K562 (cell line): Measurements from ENCODE around the gene COL4A1. TPM values are rescaled to one million over a fixed set of nuclear protein-coding genes. Genes with fewer than 3 reads are reported as not detected.

ENCODE experiments used
- ATAC-seq: fragments of 200-7000 bp; cut with Tn5 transposase; 3 replicates; pipeline ENCODE4 v1.9.1; 2020; ENCODE audit warnings: moderate library complexity
- BruUV-seq: library from RNA; stranded (reverse); fragments of 400-500 nt; replicated peaks from 2 replicates; lab custom pipeline; 2021; lab: Mats Ljungman, UMichigan
- CTCF ChIA-PET: fragments of 300-600 bp; formaldehyde crosslinking; extraction: SDS; loops from one replicate; lab custom pipeline; 2021; ENCODE audit warnings: low intra/inter-chr PET ratio; lab: Yijun Ruan, JAX
- POLR2A ChIA-PET: fragments of 300-600, 350-650 bp; sonication (Branson Sonifier 250); formaldehyde crosslinking; extraction: SDS; loops from one replicate; lab custom pipeline; 2021; ENCODE audit warnings: antibody characterized with exemption, inconsistent platforms; lab: Yijun Ruan, JAX
- DNase-seq, 4 experiments: peaks; one replicate each; pipeline versions ENCODE4 v3.0.0 to v3.0.0-alpha.2; 2011 to 2018; ENCODE audit warnings: low spot score in 3 of 4, mixed read lengths in 3 of 4; ENCODE audit errors: extremely low read depth in 1 of 4
- FAIRE-seq: peaks from 2 replicates; lab custom pipeline; 2011; peaks lifted over from hg19 to GRCh38; lab: Jason Lieb, UNC
- H2AFZ ChIP-seq: 2 replicates; pipeline ENCODE4 v1.6.0; 2011; ENCODE audit warnings: low read depth, low read length, control low read depth, inconsistent platforms
- H3K27ac ChIP-seq: fragments of 200-600 bp; 3 replicates; pipeline ENCODE4 v1.8.0; 2011; ENCODE audit warnings: low read depth, mild to moderate bottlenecking, control low read depth, inconsistent platforms, low read length, moderate library complexity, mixed read lengths; ENCODE audit errors: extremely low read depth
- H3K27me3 ChIP-seq, 2 experiments: fragments of 300-600 bp in 1 of 2; 2 replicates in 1 of 2; 3 replicates in 1 of 2; pipeline versions ENCODE4 v1.6.0 to v1.8.0; 2011; ENCODE audit warnings: inconsistent platforms in 2 of 2, low read length in 2 of 2, mild to moderate bottlenecking in 1 of 2, mixed read lengths in 1 of 2, moderate library complexity in 1 of 2; ENCODE audit not compliant: control insufficient read depth in 2 of 2, insufficient read depth in 2 of 2
- H3K36me3 ChIP-seq: fragments of 300-600 bp; 3 replicates; pipeline ENCODE4 v1.8.0; 2011; ENCODE audit warnings: mild to moderate bottlenecking, low read length, inconsistent platforms; ENCODE audit not compliant: control insufficient read depth, insufficient read depth
- H3K4me1 ChIP-seq, 2 experiments: fragments of 200-600 bp in 1 of 2; replicated peaks in 1 of 2; 2 replicates in 1 of 2; 3 replicates in 1 of 2; pipeline versions ENCODE4 v1.5.1 to v1.8.0; 2011; ENCODE audit warnings: inconsistent platforms in 2 of 2, low read length in 2 of 2, mild to moderate bottlenecking in 1 of 2, mixed read lengths in 1 of 2, moderate library complexity in 1 of 2; ENCODE audit not compliant: control insufficient read depth in 2 of 2, insufficient read depth in 2 of 2
- H3K4me2 ChIP-seq: 2 replicates; pipeline ENCODE4 v1.6.1; 2011; ENCODE audit warnings: low read length, control low read depth, inconsistent platforms, mixed read lengths; ENCODE audit not compliant: insufficient read depth
- H3K4me3 ChIP-seq: fragments of 200-600 bp; sonication (generic), shearing (Covaris generic); 2 replicates; pipeline ENCODE4 v1.5.1; 2016; ENCODE audit warnings: control low read depth, inconsistent platforms
- H3K79me2 ChIP-seq: fragments of 200-600 bp; 3 replicates; pipeline ENCODE4 v1.8.0; 2011; ENCODE audit warnings: low read length, inconsistent platforms; ENCODE audit not compliant: control insufficient read depth, insufficient read depth
- H3K9ac ChIP-seq, 2 experiments: 2 replicates each; pipeline versions ENCODE4 v1.6.0 to v1.6.1; 2011; ENCODE audit warnings: low read depth in 2 of 2, low read length in 2 of 2, control low read depth in 1 of 2, inconsistent platforms in 1 of 2, mild to moderate bottlenecking in 1 of 2, mixed read lengths in 1 of 2; ENCODE audit not compliant: insufficient read depth in 1 of 2
- H3K9me1 ChIP-seq: one replicate; pipeline ENCODE4 v1.6.0; 2011; ENCODE audit warnings: inconsistent platforms, mild to moderate bottlenecking, low read length, moderate library complexity; ENCODE audit not compliant: control insufficient read depth, insufficient read depth
- H3K9me3 ChIP-seq: replicated peaks from 2 replicates; pipeline ENCODE4 v1.5.1; 2011; ENCODE audit warnings: low read depth, low read length, inconsistent platforms; ENCODE audit not compliant: control insufficient read depth, insufficient read depth
- H4K20me1 ChIP-seq: replicated peaks from 2 replicates; pipeline ENCODE4 v1.6.1; 2011; ENCODE audit warnings: low read length, inconsistent platforms, mixed read lengths; ENCODE audit not compliant: control insufficient read depth, insufficient read depth
- SMAD3 ChIP-seq: fragments of 450-650 bp; formaldehyde crosslinking; conservative IDR thresholded peaks from 2 replicates; pipeline ENCODE4 v1.4.0; 2020; ENCODE audit warnings: mild to moderate bottlenecking
- TBP ChIP-seq: optimal IDR thresholded peaks from 2 replicates; pipeline ENCODE3; 2011; ENCODE audit warnings: low read depth, low read length, improper control_type of control experiment
- ZNF23 ChIP-seq: fragments of 250-450 bp; sonication (Bioruptor Pico); IDR thresholded peaks from 2 replicates; pipeline ENCODE4 v1.4.0; 2020; ENCODE audit warnings: mild to moderate bottlenecking
- WGBS: fragments of 100-300 bp; shearing (Covaris generic); methylation state at CpG from one replicate; pipeline ENCODE4 v1.1.6; 2016; ENCODE audit warnings: low coverage, mixed read lengths; ENCODE audit not compliant: insufficient coverage; ENCODE audit errors: missing lambda C conversion rate; 5-methylcytosine and 5-hydroxymethylcytosine counted together
- in situ Hi-C: fragments of 300-500 bp; cut with MboI; formaldehyde crosslinking; loops from 4 replicates; pipeline ENCODE4 v1.15.0; 2018; ENCODE audit warnings: inconsistent platforms, mixed read lengths
- intact Hi-C: fragments of 100-400 bp; cut with micrococcal nuclease; formaldehyde crosslinking; loops from 2 replicates; pipeline ENCODE4 v1.14.2; 2022
- polyA plus RNA-seq, 8 experiments: library from polyadenylated mRNA; depleted of rRNA in 4 of 8; stranded (reverse) in 5 of 8; unstranded in 3 of 8; fragments of >200 nt; fragmentation: Nextera tagmentation in 2 of 8; fragmentation: Illumina TruSeq in 1 of 8; extraction: Ambion mirVana in 2 of 8; extraction: Trizol in 1 of 8; gene quantifications; 2 replicates each; pipeline versions ENCODE4 v1.2.1 to v1.2.3, GENCODE V29; 2011 to 2014; ENCODE audit warnings: inconsistent platforms in 1 of 8, missing spikeins in 1 of 8
- total RNA-seq, 7 experiments: library from RNA; depleted of rRNA in 6 of 7; stranded (reverse); fragments of >200 nt in 6 of 7; fragmentation: Illumina TruSeq in 2 of 7; extraction: Trizol in 2 of 7; gene quantifications; 2 replicates each; pipeline versions ENCODE4 v1.2.1 to v1.2.3, GENCODE V29; 2011 to 2021; ENCODE audit warnings: low replicate concordance in 1 of 7
- TF ChIP-seq, protein P1 (sequence below): sonication (generic); formaldehyde crosslinking; IDR thresholded peaks from 2 replicates; pipeline ENCODE4 v1.8.0; 2023; ENCODE audit warnings: missing genetic modification reagents, mild to moderate bottlenecking, borderline replicate concordance

COL4A1 gene
- total and polyA plus RNA-seq, 9 of the 15 experiments (the other 6 are each of a cell fraction or from before 2014, with no cell fraction given), result 0.35 TPM; not detected in 8

DNA sequence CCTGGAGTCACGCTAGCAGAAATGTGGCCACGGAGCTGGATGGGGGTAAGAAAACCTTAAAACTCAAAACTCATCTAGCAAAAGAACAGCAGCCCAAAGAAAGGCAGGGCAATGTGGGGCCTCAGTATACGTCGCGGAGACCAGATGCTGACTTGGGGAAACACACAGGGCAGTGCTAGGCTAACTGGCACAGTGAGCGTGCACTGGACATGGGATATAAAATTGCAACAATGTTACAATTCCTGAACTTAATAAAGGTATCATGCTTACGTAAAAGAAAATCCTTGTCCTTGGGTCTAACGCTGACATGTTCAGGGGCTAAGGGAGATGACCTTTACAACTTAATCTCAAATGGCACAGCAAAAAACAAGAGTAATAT is 40.5 kb downstream of the COL4A1 start (continued):
- TF ChIP-seq, protein P1, sequence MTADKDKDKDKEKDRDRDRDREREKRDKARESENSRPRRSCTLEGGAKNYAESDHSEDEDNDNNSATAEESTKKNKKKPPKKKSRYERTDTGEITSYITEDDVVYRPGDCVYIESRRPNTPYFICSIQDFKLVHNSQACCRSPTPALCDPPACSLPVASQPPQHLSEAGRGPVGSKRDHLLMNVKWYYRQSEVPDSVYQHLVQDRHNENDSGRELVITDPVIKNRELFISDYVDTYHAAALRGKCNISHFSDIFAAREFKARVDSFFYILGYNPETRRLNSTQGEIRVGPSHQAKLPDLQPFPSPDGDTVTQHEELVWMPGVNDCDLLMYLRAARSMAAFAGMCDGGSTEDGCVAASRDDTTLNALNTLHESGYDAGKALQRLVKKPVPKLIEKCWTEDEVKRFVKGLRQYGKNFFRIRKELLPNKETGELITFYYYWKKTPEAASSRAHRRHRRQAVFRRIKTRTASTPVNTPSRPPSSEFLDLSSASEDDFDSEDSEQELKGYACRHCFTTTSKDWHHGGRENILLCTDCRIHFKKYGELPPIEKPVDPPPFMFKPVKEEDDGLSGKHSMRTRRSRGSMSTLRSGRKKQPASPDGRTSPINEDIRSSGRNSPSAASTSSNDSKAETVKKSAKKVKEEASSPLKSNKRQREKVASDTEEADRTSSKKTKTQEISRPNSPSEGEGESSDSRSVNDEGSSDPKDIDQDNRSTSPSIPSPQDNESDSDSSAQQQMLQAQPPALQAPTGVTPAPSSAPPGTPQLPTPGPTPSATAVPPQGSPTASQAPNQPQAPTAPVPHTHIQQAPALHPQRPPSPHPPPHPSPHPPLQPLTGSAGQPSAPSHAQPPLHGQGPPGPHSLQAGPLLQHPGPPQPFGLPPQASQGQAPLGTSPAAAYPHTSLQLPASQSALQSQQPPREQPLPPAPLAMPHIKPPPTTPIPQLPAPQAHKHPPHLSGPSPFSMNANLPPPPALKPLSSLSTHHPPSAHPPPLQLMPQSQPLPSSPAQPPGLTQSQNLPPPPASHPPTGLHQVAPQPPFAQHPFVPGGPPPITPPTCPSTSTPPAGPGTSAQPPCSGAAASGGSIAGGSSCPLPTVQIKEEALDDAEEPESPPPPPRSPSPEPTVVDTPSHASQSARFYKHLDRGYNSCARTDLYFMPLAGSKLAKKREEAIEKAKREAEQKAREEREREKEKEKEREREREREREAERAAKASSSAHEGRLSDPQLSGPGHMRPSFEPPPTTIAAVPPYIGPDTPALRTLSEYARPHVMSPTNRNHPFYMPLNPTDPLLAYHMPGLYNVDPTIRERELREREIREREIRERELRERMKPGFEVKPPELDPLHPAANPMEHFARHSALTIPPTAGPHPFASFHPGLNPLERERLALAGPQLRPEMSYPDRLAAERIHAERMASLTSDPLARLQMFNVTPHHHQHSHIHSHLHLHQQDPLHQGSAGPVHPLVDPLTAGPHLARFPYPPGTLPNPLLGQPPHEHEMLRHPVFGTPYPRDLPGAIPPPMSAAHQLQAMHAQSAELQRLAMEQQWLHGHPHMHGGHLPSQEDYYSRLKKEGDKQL (CRISPR knock-in tag), result no peak

DNA sequence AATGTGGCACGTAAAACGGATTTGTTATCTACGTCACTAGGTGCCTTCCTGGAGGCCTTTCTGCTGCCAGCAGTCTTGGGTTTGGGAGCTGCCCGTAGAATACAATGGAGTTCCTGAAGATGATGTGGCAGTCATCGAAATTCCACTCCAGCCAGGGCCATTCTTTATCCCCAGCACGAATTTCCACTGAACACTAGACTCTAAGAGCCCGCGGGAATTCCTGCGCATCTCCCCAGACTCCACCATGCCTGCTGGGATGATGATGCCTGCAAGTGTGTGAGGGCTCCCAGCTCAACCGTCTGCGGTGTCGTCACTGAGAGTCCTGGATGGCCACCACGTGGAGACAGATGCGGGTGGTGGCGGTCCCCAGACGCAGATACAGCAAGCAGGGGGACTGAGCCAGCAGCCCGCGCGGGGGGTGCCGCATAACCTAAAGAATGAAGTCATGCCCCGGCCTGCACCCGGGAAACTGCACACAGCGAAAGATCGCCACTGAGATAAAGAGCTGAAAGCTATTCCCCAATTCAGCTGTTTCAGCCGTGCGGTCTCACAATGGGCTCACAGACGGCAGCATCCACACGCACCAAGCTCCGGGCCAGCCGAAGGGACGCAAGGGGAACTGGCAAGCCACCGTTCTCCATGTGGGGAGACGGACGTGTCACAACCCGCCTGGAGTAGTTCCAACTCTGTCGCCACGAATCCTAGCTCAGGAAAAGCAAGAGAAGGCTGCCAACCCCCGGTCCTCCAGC is 41.1 kb downstream of the COL4A1 start:
- Histone ChIP-seq H3K27ac (no peak overlapping the region), H3K4me3 (no peak overlapping the region), H3K36me3 (no peaks in the 10 kb centered on the region), H3K9ac (no peak overlapping the region), H2AFZ (no peak overlapping the region), H3K4me1 (no peaks in the 10 kb centered on the region), H3K9me3 (no peaks in the 10 kb centered on the region), H3K9me1 (no peaks in the 10 kb centered on the region), H3K79me2 (no peaks in the 10 kb centered on the region), H3K4me2 (no peak overlapping the region), H3K27me3 (peaks cover 2 to 59% of the 10 kb centered on the region in 2 experiments; a peak in 4 of 5 replicates), H4K20me1 (no peaks in the 10 kb centered on the region)
- no TSS peak for BruUV-seq
- in situ Hi-C loops (no loop called here), intact Hi-C loops (no loop called here)
- FAIRE-seq (no peak), ATAC-seq (no peak), DNase-seq (no peak)
- TF ChIP-seq SMAD3, result no peak
- no peak for TF ChIP-seq ZNF23 (CRISPR knock-in tag)
- no peak for TF ChIP-seq TBP
- CTCF ChIA-PET, result no interaction called here
- POLR2A ChIA-PET, result interaction anchor here (0.6 kb wide), 1 partner anchor 139 kb away, joined by 3 read pairs; no protein-coding TSS in a partner anchor
- 1% methylated on average over 30 of the region's 38 CpGs for WGBS
